HFF-Myc (cell line): ENCODE data around the gene KREMEN2.

ENCODE experiments used
- DNase-seq: peaks from one replicate; pipeline ENCODE4 v3.0.0-alpha.2; 2011; ENCODE audit warnings: low read depth; ENCODE audit errors: extremely low read depth
- H3K4me3 ChIP-seq: replicated peaks from 2 replicates; pipeline ENCODE4 v1.5.1; 2011; ENCODE audit warnings: low read depth, mild to moderate bottlenecking, control low read depth, low read length
- CTCF ChIP-seq: IDR thresholded peaks from 2 replicates; pipeline ENCODE4 v1.5.1; 2012; ENCODE audit warnings: mild to moderate bottlenecking, low read depth, low read length, control low read depth; ENCODE audit errors: missing control alignments

Gene KREMEN2

GRCh38 chr16:2979669-2980226 is 15.7 kb downstream of the KREMEN2 start:
- no peak for TF ChIP-seq CTCF
- H3K4me3 ChIP-seq: peak overlapping the region; percentile 65
- no peak for DNase-seq

GRCh38 chr16:2980227-2981176 is 16.4 kb downstream of the KREMEN2 start, which contains the start of gene PKMYT1:
Gene PKMYT1, minus strand, starts transcription at chr16:2980446. Its CDS starts 789 bp downstream, at chr16:2979657.
- H3K4me3 ChIP-seq: peak within 1 kb of the TSS; percentile 65
- no peak for TF ChIP-seq CTCF
- DNase-seq: peak; percentile 42

- no peak for TF ChIP-seq CTCF
- H3K4me3 ChIP-seq: peak overlapping the region; percentile 65
- no peak for DNase-seq
Observed at GRCh38 chr16:2981177-2981898, 17.3 kb downstream of the KREMEN2 start.

- no peak for DNase-seq
- TF ChIP-seq CTCF: no peak
- H3K4me3 ChIP-seq: no peak overlapping the region
Observed at GRCh38 chr16:2981899-2982250, 17.8 kb downstream of the KREMEN2 start.

- no peak for TF ChIP-seq CTCF
- H3K4me3 ChIP-seq: no peak overlapping the region
- no peak for DNase-seq
Observed at GRCh38 chr16:2982402-2982801, 18.3 kb downstream of the KREMEN2 start.

GRCh38 chr16:2983706-2984136 is 19.6 kb downstream of the KREMEN2 start:
- TF ChIP-seq CTCF: peak; percentile 72
- H3K4me3 ChIP-seq: no peak overlapping the region
- no peak for DNase-seq
